ENCODE data around the gene TGFB1I1. TPM values are rescaled to one million over a fixed set of nuclear protein-coding genes. Genes with fewer than 3 reads are reported as not detected.
"Not testable (repeated sequence)": the region's sequence is repeated elsewhere in the genome, so short reads cannot be mapped to it uniquely, and the experiment has no call there.

The TGFB1I1 gene
- total RNA-seq, 4 donors from 2014 or later: 16.1 to 33.7 (median 18.9) TPM

DNA sequence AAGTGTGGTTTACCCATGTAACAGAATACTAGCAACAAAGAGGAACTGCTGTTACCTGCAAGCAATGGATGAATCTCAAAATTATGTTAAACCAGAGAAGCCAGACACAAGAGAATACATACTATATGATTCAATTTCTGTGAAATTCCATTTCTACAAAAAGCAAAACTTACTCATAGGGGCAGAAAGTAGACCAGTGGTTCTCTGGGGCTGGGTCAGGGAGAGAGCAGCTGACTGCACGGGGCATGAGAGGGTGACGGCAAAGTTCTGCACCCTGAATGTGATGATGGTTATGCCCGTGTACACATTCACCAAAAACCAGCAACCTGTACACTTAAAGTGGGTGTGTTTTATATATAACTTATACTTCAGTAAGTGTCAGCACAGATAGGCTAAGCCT, 32.4 kb upstream of the TGFB1I1 start:
- DNase-seq (ENCODE audit: low spot score) (no peak), ATAC-seq (ENCODE audit: low FRiP score) (no peak)
- no peak for TF ChIP-seq CTCF (IDR thresholded peaks at IDR 0.05)

DNA sequence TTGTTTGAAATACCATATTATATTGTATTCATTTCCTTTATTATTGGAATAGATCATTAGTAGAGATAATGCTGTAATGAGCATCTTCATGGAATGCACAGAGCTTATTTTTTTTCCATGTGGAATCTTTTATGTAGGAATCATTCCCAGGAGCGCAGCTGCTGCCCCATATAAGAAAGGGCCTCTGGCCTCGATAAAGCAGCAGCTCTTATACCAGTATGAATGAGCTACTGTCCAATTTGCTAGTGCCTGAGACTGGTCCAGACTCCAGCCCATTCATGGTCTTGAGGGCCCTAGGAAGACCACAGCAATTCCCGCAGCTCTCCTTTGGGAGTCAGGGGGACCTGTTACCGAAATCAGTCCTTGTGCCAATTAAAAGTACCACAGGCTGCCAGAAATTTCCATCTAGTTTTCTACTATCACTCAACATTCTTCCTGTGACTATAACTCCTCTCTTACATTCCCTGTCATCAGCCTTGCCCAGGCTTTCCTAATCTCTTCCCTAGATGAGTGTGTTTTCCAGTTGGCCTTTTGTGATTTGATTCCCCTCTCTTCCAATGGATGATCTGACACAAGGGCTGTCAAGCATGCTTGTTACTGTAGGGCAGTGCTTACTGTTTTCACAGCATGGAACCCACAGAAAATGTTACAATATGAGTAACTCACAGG, 31.3 kb upstream of the TGFB1I1 start:
- DNase-seq (ENCODE audit: low spot score) (no peak), ATAC-seq (ENCODE audit: low FRiP score) (no peak)
- TF ChIP-seq CTCF (IDR thresholded peaks at IDR 0.05): no peak

GRCh38 chr16:31441956-31442355, 30.0 kb upstream of the TGFB1I1 start:
- no peak for TF ChIP-seq CTCF (IDR thresholded peaks at IDR 0.05)
- ATAC-seq (ENCODE audit: low FRiP score) (no peak), DNase-seq (ENCODE audit: low spot score) (no peak)

DNA sequence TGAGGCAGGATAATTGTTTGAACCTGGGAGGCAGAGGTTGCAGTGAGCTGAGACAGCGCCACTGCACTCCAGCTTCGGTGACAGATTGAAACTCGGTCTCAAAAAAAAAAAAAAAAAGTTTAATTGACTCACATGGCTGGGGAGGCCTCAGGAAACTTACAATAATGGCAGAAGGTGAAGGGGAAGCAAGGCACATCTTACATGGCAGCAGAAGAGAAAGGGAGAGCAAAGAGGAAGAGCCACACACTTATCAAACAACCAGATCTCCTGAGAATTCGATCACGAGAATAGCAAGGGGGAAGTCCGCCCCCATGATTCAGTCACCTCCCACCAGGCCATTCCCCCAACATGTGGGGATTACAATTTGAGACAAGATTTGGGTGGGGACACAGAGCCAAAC, 26.0 kb upstream of the TGFB1I1 start:
- ATAC-seq (ENCODE audit: low FRiP score); DNase-seq (ENCODE audit: low spot score): not testable (repeated sequence)

DNA sequence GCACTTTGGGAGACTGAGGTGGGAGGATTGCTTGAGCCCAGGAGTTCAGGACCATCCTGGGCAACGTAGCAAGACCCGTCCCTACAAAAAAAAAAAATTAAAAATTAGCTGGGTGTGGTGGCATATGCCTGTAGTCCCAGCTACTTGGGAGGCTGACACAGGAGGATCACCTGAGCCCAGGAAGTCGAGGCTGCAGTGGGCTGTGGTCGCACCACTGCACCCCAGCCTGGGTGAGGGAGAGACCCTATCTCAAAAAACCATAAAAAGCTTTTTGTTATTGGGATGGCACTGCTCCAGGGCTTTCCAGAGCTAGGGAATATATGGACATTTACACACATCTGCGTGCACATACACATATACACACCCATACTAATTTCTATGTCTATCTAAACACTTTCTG, 20.8 kb upstream of the TGFB1I1 start:
- no peak for ATAC-seq (ENCODE audit: low FRiP score)

DNA sequence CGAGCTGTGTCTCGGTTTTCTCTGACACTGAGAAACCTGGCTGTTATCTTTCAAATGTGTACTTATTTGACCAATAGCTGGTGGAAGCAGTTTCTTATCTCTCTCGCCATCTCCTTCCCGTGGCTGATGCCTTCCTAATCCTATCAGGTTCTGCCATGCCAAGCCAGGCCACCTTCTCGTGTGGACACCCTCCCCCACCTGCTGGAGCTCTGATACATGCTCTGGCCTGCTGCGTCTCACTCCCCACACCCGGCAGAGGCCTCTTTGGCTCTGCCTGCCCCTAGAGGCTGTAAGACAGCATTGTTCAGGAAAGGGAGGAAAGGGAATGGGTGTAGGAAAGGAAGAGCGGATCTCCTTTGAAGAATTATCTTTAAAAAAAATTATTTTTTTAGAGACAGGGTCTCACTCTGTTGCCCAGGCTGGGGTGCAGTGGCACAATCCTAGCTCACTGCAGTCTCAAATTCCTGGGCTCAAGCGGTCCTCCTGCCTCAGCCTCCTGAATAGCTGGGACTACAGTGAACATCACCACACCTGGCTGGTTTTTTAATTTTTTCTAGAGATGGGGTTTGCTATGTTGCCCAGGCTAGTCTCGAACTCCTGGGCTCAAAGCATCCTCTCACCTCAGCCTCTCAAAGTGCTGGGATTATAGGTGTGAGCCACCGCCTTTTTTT, 20.1 kb upstream of the TGFB1I1 start:
- TF ChIP-seq CTCF (IDR thresholded peaks at IDR 0.05): peak in 1 of 3 donors; percentile 16
- no peak for DNase-seq (ENCODE audit: low spot score)

More for the DNA sequence above, 20.8 kb upstream of the TGFB1I1 start:
- no peak for DNase-seq (ENCODE audit: low spot score)
- no peak for TF ChIP-seq CTCF (IDR thresholded peaks at IDR 0.05)

DNA sequence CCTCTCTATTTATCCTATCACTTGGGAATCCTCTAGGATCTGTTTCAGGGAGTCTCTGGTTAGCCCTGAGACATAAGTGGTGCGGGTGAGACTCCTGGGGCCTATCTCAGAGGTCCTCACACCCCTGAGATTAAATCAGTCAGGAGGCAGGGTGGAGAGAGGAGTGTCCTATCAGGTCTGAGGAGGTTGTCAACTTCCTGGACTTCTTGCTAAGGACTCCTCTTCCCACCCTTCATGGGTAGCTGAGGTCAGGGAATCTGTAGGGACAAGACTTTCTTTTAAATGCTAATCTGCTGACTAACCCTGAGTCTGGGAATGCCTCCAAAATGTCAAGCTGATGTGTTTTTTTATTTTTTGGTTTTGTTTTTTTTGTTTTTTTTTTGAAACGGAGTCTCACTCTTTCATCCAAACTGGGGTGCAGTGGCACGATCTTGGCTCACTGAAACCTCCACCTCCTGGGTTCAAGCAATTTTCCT, 19.3 kb upstream of the TGFB1I1 start:
- ATAC-seq (ENCODE audit: low FRiP score): peak; percentile 57
- TF ChIP-seq CTCF (IDR thresholded peaks at IDR 0.05): no peak
- no peak for DNase-seq (ENCODE audit: low spot score)

More for the DNA sequence above, 20.1 kb upstream of the TGFB1I1 start:
- peak; percentile 68 for ATAC-seq (ENCODE audit: low FRiP score)
